Measurements from ENCODE around the gene TMEM43.

TMEM43 gene

DNA sequence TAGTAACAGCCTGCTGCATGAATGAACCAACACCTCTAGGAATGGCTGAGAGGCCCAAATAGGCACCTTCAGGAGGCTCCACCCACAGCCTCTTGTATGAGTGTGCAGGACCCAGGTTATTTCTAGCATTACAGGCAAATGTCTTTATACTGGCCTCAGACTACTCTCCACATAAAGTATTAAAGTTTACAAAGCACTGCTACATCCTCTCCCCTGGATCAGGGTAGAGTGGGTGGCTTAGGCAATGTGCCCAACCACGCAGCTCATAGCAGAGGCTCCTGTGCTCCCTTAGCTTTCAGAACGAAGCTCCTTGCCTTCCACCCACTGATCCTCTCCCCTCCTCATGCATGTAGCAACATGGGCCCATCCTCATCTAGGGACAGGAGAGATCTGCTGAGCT is 16.3 kb downstream of the TMEM43 start:
- H3K4me3 ChIP-seq = no peak overlapping the region
- H3K9me3 ChIP-seq = no peaks in the 10 kb centered on the region
- peak overlapping the region; percentile 87 to 88 for H3K27ac ChIP-seq
- H3K36me3 ChIP-seq = peaks cover 36 to 67% (median 51%) of the 10 kb centered on the region in 3 donors
- TF ChIP-seq, protein P1, sequence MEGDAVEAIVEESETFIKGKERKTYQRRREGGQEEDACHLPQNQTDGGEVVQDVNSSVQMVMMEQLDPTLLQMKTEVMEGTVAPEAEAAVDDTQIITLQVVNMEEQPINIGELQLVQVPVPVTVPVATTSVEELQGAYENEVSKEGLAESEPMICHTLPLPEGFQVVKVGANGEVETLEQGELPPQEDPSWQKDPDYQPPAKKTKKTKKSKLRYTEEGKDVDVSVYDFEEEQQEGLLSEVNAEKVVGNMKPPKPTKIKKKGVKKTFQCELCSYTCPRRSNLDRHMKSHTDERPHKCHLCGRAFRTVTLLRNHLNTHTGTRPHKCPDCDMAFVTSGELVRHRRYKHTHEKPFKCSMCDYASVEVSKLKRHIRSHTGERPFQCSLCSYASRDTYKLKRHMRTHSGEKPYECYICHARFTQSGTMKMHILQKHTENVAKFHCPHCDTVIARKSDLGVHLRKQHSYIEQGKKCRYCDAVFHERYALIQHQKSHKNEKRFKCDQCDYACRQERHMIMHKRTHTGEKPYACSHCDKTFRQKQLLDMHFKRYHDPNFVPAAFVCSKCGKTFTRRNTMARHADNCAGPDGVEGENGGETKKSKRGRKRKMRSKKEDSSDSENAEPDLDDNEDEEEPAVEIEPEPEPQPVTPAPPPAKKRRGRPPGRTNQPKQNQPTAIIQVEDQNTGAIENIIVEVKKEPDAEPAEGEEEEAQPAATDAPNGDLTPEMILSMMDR (IDR thresholded peaks at IDR 0.05) = no peak
- intact Hi-C loops (cut with DNase I; ENCODE audit: low total_unique reads) = loop anchor here (5.0 kb wide), 1 partner anchor 36 kb away; the partner anchor contains the start of genes LSM3 and XPC
- H3K4me1 ChIP-seq = peaks cover 0 to 90% (median 72%) of the 10 kb centered on the region in 4 donors
- no peaks in the 10 kb centered on the region for H3K27me3 ChIP-seq
- DNase-seq = no peak

DNA sequence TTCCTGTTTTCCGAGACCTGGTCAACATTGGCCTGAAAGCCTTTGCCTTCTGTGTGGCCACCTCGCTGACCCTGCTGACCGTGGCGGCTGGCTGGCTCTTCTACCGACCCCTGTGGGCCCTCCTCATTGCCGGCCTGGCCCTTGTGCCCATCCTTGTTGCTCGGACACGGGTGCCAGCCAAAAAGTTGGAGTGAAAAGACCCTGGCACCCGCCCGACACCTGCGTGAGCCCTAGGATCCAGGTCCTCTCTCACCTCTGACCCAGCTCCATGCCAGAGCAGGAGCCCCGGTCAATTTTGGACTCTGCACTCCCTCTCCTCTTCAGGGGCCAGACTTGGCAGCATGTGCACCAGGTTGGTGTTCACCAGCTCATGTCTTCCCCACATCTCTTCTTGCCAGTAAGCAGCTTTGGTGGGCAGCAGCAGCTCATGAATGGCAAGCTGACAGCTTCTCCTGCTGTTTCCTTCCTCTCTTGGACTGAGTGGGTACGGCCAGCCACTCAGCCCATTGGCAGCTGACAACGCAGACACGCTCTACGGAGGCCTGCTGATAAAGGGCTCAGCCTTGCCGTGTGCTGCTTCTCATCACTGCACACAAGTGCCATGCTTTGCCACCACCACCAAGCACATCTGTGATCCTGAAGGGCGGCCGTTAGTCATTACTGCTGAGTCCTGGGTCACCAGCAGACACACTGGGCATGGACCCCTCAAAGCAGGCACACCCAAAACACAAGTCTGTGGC is 16.9 kb downstream of the TMEM43 start:
- H3K4me1 ChIP-seq = peaks cover 0 to 90% (median 74%) of the 10 kb centered on the region in 4 donors
- DNase-seq = no peak
- intact Hi-C loops (cut with DNase I; ENCODE audit: low total_unique reads) = loop anchor here (5.0 kb wide), 1 partner anchor 36 kb away; the partner anchor contains the start of genes LSM3 and XPC
- H3K4me3 ChIP-seq = no peak overlapping the region
- peaks cover 34 to 68% (median 52%) of the 10 kb centered on the region in 3 donors for H3K36me3 ChIP-seq
- TF ChIP-seq, protein P1 (IDR thresholded peaks at IDR 0.05) = no peak
- H3K27ac ChIP-seq = peak overlapping the region; percentile 87 to 88
- H3K27me3 ChIP-seq = no peaks in the 10 kb centered on the region
- H3K9me3 ChIP-seq = no peaks in the 10 kb centered on the region

DNA sequence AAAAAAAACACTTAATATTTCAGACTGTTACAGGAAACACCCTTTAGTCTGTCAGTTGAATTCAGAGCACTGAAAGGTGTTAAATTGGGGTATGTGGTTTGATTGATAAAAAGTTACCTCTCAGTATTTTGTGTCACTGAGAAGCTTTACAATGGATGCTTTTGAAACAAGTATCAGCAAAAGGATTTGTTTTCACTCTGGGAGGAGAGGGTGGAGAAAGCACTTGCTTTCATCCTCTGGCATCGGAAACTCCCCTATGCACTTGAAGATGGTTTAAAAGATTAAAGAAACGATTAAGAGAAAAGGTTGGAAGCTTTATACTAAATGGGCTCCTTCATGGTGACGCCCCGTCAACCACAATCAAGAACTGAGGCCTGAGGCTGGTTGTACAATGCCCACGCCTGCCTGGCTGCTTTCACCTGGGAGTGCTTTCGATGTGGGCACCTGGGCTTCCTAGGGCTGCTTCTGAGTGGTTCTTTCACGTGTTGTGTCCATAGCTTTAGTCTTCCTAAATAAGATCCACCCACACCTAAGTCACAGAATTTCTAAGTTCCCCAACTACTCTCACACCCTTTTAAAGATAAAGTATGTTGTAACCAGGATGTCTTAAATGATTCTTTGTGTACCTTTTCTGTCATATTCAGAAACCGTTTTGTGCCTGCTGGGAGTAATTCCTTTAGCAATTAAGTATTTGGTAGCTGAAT is 17.9 kb downstream of the TMEM43 start:
- Histone ChIP-seq H3K4me3 (no peak overlapping the region), H3K36me3 (peaks cover 43 to 70% (median 55%) of the 10 kb centered on the region in 3 donors), H3K9me3 (no peaks in the 10 kb centered on the region), H3K4me1 (peaks cover 0 to 90% (median 73%) of the 10 kb centered on the region in 4 donors), H3K27me3 (no peaks in the 10 kb centered on the region), H3K27ac (peak overlapping the region; percentile 87 to 88)
- DNase-seq = no peak
- intact Hi-C loops (cut with DNase I; ENCODE audit: low total_unique reads) = loop anchor here (5.0 kb wide), 1 partner anchor 35 kb away; the partner anchor contains the start of genes LSM3 and XPC
- TF ChIP-seq, protein P1 (IDR thresholded peaks at IDR 0.05) = no peak

DNA sequence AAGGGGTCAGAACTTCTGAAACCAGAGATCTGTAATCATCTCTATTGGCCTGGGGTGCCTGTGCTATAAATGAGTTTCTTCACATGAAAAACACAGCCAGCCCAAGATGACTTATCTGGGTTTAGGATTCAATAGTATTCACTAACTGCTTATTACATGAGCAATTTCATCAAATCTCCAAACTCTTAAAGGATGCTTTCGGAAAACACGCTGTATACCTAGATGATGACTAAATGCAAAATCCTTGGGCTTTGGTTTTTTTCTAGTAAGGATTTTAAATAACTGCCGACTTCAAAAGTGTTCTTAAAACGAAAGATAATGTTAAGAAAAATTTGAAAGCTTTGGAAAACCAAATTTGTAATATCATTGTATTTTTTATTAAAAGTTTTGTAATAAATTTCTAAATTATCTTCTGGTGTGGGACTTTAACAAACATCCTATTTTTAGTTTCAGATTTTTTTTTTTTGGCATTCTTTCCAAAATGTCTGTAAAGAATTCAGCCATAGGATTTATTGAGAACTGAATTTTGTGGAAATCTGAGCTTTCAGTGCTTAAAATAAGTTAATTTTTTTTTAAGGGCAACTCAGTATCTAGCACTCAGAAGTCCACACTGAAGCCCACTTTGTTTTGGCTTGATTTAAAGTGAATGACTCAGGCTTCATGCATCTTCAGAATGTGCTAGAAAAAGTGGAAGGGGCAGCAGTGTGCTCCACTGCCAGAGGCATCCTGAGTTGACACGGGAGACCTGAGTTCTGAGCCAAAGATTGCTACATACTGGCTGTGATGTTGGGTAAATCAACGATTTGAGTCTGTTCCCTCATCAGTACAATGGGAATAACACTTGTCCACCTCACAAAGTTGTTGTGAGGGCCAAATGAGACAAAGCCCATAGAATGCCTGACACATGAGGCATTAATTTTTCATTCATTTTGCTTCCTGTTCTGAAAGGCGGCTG is 18.7 kb downstream of the TMEM43 start:
- Histone ChIP-seq H3K36me3 (peaks cover 35 to 70% (median 64%) of the 10 kb centered on the region in 3 donors), H3K9me3 (no peaks in the 10 kb centered on the region), H3K27ac (peak overlapping the region; percentile 87 to 88), H3K4me3 (peak overlapping the region in 1 of 2 donors; percentile 2), H3K27me3 (no peaks in the 10 kb centered on the region), H3K4me1 (peaks cover 0 to 90% (median 71%) of the 10 kb centered on the region in 4 donors)
- TF ChIP-seq, protein P1 (IDR thresholded peaks at IDR 0.05) = peak in 1 of 2 experiments; percentile 9
- intact Hi-C loops (cut with DNase I; ENCODE audit: low total_unique reads) = loop anchor here (5.0 kb wide), 1 partner anchor 34 kb away; the partner anchor contains the start of genes LSM3 and XPC
- peak; percentile 82 to 85 for DNase-seq
